Activated effector memory CD4-positive, alpha-beta T cell treated with anti-CD3 and anti-CD28 coated beads, Interleukin-2, amount 50 U/mL, for 16 hours (primary cell): Measurements from ENCODE around the gene TAF3.

Source experiments
- DNase-seq: peaks from one replicate; pipeline ENCODE4 v3.0.0-alpha.2; 2020

The TAF3 gene

DNA sequence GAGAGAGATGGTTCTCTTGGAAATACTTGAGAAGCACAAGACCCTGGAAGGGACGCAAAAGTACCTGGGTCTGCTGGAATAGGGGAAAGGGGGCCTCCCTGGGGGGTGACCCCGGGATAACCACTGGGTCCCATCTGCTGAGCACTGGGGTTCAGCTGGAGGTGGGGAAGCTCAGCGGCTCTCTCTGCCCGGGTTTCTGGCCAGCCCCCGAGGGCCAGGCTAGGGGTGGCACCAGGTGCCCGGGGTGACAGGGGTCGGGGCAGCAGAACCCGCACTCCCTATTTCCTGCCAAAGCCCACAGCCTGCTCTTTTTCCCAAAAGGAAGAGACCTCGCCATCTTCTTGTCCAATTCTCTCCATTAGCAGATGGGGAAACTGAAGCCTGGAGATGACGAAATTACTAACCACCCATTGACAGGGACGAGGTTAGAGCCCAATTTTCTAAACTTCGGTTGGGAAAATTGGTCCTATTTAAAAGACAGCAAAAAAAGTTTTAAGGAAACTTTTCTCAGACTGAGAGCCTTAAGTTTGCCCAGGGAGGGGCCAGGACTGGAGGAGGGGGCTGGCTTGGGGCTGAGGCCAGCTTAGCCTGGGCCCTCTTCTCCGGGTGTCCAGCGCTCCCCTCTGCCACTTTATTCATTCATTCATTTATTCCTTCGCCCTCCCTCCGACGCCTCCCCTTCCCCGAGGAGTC lies 218.3 kb downstream of the TAF3 start:
- no peak for DNase-seq

DNA sequence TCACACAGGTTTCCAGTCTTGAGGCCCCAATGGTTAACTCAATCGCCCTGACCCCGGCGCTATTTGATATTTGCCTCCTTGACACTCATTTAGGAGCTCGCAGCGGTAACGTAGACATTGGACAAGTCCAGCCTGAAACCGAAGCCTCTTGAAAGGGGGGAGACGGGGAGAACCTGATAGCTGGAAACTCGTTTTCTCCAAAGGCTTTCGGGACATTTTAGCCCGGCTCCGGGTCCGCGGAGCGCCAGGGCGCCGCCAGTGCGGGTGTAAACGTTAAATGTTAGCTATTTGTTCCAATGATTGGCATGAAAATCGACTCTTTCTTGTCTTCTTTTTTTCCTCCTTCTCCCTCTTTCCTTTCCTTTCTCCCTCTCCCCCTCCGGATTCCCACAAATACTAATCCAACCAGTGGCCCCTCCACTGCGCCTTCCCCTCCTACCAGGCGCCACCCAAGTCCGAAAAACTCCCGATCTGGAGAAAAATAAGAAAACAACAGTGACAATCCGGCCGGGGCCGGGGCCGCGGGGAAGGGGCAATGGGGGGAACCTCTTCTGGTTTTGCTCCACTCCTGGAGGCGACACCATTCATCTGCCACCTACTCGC lies 219.0 kb downstream of the TAF3 start:
- no peak for DNase-seq

DNA sequence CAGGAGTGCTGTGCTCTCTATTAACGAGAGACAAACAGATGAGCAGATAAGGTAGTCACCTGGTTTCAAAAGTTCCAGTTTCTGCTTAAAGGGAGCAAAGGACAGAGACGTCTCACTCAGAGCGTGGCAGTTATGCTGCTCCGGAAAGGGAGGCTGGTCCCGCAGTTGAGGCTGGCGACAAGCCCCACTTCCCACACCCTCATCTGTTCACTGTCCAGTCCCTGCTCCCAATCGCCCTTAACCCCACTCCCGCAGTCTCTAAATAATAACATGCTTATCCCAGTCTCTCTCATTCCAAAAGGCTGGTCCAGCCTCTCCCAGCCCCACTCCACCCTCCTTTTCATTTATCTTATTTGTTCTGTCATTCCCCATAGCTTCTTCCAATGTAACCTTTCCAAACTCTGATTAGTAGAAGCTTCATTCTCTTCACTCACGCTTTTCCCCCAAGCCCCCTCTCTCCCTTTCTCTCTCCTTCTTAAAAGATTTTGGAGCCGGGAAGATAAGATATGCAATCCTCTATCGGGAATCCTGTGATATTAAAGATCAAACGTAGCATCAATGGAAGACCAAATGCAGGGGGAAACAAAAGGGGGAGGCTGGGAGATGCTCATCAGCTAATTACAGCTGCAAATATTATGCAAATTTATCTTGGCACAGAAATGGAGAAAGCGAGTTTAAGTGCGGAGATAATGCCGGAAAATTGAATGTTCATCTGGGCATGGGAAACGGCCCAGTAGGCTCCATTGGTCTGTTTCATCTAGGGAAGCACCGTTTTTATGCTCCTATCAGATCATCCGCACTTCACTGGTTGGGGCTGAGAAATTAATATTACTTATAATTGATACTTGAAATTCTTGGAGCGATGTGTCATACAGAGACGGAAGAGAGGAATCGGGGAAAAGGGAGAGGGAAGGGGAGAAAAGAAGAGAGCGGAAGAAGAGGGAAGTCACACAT lies 219.9 kb downstream of the TAF3 start:
- DNase-seq, result no peak

DNA sequence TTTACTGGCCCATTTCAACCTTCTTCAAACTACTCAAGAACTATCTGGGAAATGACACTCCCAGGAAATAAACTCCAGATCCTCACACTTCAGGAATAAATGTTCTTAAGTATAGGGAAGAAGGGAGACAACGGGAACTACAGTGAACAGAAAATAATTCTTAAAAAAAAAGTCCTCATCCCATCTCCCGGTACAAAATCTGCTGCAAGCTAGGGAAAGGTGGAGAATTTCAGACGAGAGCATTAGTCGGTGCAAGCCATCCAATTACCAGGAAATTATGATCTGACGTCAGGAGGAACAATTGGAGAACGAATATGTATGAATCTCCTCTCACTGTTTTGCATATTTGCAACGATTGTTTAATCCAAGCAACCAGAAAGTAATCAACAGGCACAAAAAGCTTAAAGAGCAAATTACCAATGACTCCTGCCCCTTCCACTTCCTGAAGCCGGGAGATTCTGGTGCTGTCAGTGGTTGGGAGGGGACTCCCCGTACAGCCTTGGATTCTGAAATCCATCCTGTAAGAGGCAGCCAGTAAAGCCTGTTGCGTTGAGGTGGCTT lies 221.1 kb downstream of the TAF3 start:
- DNase-seq, result no peak

DNA sequence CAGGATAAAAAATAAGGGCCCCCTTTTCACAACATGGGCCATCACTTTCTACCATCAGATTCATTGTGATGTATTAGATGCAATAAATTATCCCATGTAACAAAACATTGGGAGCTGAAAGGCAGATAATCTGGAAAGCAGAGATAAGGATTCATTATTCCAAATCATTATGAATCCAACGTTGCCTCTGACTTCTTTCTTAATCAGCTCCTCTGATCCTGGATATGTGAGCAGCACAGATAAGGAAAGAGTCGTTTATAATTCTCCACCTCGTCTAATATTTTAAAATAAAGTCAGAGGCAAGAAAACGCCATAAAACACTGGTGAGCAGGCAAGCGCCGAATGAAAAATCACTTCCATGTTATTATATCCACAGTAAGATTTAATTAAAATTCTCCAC lies 222.3 kb downstream of the TAF3 start:
- DNase-seq, result no peak

DNA sequence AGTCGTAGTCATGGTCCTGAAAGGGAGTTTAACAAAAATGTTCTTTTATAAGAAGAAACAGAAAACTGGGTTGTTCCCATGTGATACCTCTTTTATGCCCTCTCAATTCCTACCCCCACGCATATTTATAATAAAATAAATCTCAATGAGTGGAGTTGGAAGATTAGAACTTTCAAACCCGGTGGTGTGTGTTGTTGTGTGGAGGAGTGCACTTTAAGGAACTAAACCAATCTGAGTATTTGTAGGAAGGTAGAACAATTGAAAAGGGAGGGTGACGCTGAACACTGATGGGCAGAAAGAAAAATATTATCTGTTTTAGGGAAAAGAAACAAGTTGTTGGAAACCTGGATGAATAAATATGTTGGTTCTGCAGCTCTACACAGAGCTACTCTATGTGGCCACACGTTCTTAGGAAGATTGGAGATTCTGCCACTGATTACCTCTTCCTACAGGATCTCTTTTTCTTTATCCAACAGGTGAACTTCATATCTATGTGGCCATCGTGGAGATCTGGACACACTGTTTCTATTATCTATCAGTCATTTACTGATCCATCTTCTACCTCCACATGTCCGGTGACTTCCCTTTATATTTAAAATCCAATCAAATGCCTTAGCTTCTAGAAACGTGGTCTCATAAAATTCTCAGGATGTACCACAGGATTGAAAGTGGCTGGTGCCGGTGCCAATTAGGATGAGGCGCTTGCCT lies 223.1 kb downstream of the TAF3 start:
- no peak for DNase-seq

DNA sequence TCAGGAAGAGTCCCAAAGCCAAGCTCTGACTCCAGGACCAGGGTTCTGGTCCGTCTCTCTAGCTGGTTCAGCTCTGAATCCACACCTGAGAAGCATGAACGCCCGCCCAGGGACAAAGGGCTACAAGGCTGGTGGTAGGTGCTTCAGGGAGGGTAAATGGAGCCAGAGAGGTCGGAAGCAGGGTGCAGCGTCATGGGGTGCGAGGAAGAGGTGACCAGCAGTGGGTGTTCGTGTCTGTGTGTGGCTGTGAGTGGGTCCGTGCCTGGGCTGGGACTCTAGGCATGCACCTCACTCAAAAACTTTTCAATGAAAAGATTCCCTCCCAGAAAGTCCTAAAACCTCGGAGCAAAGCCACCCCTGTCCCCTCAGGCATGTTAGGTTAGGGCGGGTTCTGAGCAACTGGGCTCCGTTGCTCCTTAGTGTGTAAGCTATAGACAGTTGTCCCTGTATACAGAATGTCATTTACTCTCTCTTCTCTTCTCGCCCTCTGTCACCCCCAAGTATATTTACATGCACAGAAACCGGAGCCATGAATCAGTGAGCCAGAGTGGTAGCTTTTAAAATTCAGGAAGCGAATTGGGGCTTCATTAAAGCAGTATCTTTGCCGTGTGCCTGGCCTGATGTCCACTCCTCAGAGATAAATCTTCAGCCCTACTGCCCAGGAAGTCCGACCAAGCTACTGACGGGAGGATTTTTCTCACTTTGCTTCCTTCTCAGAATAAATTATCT lies 223.9 kb downstream of the TAF3 start:
- peak; percentile 64 for DNase-seq

DNA sequence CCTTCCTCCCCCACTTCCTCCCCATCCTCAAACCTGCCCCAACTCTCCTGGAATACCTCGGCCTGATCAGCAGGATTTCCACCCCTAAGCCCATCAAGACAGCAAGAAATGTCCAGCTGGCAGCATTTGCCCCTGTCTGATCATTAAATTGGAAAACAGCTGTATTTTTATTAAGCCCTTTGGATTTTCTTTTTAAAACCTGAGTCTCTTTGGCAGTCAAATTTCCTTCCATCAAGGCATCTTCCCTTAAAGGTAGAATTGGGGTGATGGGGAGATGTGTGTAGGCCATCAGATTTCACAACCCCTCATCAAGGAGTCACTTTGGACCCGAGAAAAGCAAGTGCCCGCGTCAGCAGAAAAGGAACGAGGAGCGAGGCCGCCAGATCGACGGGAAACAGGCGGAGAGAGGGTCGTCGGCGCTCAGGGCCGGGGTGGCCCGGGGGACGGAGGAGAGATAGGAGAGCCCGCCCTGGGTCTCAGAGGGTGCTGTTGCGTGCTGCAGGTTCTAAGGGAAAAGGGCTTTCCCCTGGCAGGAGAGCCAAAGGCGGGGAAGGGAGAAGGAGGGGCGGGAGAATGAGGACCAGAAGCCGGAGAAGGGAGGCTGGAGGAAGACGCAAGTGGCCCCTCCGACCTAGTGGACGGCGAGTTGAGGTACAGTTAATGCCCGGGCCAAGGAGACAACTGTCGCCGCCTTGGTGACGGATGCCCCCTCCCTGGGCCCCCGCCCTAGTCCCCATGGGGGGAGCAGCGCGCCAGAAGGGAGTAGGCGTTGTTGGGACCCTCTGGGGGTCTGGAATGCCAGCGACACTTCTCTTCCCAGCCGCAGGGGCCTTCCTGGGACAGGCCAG lies 224.6 kb downstream of the TAF3 start:
- no peak for DNase-seq

DNA sequence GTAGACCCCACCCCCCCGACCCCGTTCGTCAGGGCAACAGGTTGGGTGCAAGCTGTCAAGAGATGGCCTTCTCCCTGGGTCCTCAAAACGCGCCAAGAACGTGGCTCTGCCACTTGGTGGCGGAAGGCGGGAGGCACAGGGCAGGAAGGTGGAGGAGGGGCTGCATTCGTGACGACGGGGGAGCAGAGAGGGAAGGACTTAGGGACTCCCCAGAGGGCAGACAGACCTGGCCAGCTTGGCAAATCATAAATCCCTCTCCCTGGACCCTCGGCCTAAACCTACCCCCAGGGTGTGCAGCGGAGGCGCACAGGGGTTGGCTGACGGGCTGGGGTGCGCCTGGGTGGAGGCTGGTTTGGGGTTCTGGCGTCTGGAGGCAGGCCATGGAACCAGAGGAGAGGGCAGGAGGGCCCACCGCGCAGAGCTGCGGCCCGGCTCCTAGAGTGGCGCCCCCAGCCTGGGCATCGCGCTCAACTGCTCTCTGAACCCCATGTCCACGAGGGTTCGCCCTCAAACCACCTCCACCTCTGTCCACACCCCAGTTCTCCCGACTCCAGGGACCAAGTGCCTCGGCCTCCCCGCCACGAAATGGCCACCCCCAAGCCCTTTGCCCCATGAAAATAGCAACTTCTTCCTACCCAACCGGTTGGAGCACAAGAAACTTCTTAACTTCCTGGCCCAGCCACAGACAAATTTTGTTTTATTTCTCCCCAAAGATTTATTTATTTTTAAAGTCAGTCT lies 225.4 kb downstream of the TAF3 start:
- peak; percentile 80 for DNase-seq

DNA sequence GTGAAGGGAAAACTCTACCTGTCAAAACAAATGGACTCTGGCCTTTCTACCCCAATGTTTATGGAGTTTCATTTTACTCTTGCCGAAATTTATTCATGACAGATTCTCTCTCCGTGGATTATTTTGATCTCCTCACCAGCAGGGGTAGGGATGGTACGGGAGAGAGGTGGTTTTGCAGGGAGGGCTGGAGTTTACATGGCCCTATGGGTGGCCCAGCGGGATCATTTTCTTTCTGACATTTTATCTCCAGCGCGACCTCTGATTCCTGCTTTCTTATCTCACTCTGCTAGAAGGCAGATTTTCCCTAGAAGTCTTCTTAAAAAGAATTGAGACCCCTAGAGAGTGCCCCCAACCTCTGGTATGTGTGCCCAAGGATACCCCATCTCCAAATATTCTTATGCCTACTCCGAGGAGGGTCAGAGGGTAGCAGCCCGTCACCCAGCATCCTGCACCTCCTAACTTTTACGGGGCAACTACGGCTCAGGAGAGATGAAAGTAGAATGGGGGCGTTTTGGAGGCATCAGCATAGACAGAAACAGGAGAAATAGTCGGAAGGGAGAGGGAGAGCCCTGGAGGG lies 226.1 kb downstream of the TAF3 start:
- DNase-seq, result no peak

DNA sequence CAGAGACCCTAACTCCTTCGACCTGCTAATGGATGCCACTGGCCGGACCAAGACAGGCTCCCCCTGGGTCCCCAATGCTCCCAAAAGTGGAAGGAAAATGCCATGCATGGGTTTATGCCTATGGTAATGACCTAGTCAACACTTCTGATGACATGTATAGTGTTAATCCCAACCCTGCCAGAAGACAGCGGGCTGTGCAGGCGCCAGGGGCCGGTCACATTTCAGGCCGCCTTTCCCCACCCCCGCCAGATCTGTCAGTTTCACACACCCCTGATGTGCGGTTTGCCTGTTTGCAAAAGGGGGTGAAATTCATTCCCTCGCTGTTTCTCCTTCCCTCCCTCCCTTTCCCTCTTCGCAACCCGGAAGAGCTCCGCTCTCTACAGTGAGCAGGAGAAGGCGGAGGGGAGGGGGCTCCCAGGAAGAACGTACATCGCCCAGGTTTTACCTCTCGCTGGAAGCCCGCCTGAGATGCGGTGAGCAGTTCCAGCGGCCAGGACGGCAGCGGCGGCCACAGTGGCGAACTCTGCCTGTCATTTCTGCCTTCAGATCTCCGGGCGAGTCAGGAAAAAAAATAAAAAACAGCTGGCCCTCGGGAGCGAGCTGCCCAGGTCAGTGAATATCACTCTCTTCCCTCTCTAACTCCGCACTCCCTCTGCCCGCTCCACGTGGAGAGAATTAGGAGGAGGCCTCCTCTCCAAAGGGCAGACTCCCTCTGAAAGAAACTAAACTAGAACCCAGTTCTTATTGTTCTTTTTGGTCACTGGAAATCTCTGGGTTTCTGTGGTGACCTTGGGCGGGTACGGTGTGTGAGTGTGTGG lies 226.8 kb downstream of the TAF3 start:
- peak; percentile 68 for DNase-seq

DNA sequence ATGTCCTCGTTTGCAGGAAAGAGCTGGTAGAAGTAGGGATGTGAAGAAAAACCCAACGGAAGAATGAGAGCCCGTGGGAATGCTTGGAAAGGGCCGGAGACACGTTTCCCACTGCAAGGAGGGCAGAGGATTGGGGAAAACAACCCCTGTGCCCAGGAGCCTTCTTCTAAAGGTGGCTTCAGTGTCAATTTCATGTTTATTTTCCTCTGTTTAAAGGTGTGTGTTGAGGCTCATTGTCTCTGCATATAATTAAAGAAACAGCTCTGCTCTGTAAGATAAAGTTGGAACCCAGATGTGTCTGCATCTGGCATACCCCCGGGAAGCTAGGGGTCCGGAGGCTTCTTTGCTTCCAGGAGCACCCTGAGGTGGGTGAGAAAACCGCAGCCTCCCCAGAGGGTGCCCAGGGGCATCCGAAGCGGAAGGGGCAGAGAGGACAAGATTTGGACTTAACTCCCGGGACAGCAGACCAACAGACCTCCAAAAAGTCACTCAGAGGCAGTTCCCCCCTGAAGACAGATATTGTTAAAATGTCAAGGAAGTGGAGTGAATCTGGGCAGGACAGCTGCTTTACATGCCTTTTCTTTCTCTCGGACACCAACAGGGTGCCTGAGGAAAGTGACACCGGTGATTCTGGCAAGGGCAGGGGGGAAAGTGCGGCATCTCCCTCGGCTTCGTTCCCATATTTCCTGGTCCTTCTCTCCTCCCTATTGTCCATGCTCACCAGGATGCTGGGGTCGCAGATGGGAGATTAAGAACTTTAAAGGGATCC lies 227.6 kb downstream of the TAF3 start:
- DNase-seq, result peak; percentile 63

DNA sequence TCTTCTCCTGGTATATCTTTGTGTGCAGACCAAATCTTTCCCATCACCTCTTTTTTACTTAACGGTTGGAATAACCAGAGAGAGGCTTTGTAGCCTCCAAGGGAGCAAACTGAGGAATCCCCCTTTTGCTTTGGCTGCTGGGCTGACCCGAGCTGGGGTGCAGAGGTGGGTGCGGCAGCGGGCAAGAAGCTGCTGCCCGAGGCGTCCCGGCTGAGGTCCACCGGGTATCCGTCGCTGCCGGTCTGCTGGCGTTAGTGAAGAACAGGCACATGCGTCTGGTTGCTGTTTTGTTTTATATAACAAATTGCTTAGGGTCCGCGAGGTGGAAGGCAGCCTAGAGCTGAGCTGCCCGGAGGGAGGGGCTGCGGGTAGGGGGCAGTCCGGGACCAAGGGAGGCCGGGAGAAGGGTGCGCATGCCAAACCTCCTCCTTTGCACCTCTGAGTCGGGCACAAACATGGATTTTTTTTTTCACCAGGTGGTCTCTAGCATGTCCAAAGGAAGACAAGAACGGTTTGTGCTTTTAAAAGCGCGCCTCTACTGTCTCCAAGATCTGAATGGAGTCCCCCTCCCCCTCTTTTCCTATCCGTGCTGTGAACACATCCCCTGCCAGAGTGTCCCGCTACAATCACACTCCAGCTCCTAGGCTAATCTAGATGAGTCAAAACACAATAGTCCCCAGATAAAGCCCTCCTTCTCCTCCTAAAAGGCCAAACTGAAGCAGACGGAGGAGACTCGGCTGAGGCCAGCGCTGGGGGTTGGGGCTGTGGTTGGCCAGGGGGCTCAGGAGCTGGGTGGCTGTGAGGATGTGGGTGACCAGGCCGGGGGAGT lies 229.4 kb downstream of the TAF3 start:
- DNase-seq, result peak; percentile 64

DNA sequence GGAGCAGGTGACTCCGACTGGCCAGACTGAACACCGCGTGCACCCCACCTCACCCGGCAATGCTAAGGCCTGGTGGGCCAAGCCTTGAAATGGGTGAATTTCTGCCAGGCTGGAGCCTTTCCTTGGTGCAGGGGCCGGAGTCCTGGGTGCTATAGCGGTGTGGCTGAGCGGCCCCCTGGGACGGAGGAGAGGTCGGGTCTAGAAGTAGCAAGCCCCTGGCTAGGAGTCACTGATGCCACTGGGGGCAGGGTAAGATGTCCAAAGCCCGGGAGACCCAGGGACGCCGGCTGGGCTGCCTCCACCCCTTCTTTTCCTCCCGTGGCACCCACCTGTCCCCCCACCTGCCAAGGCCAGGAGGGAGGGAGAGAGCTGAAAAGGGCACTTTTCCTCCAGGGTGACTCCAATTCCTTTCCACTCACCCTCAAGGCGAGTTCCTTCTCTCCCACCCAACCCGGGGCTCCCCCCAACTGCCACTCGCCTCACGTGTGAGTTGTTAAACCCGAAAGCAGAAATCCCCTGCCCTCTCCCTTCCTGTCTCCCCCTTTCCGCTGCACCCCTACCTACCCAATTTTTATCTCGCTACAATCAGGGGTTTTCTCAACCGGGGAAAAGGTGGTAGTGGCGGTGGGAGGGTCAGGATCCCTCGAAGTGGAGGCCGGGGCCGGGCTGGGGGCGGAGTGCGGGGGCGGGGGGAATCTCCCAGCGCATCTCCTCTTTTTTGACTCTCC lies 230.1 kb downstream of the TAF3 start:
- DNase-seq, result peak; percentile 86

DNA sequence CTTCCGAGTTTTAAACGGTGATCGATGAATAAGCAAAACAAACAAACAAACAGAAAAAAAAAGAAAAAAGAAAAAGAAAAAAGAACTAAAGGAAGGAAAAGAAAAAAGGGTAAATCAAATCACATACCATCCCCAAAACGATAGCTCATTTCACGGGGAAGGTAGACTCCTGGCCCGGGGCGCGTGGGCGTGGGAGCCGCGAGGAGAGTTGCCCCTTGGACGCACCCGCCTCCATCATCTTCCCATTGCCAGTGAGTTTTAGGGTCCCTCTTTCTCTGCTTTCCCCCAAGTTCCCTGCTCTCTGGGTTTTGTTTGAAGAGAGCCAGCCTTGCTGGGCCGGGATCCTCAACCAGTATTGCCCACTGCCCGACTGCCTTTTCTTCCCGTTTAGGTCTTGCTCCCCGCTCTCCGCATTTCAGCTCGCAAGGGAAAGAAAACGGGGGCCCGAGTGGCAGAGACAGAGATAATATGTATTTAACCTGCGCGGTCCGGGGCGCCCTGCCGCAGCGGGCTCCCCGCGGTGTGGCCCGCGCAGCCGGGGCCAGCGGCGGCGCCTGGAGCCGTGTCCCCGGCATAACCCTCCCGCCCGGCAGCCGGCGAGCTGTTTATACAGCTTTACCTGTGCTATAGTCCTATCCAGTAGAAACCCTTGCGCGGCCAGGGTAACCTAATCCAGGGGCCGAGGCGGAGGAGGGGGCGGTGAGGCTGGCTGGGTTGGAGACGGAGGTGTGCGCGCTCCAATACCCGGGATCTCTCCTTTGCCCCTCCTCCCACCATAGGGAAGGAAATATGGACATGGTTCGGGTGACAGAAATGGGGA lies 230.9 kb downstream of the TAF3 start:
- peak; percentile 75 for DNase-seq
